CD14-positive monocyte (primary cell): ENCODE measurements around the gene NEK6. TPM values are rescaled to one million over a fixed set of nuclear protein-coding genes. Genes with fewer than 3 reads are reported as not detected.

ENCODE experiments used
- DNase-seq, 3 donors: peaks; one replicate each; pipeline ENCODE4 v3.0.0-alpha.2; 2011 to 2022
- H2AFZ ChIP-seq: 2 replicates; pipeline ENCODE4 v1.6.0; 2012; ENCODE audit warnings: mild to moderate bottlenecking, low read depth, low read length, inconsistent platforms; ENCODE audit not compliant: insufficient read depth, poor library complexity, severe bottlenecking
- H3K27ac ChIP-seq, 2 donors: 1 replicate in 1 of 2; 2 replicates in 1 of 2; pipeline ENCODE4 v1.5.1; 2012 to 2013; ENCODE audit warnings: low read length in 2 of 2, control low read depth in 1 of 2, inconsistent platforms in 1 of 2, low read depth in 1 of 2, mild to moderate bottlenecking in 1 of 2
- H3K27me3 ChIP-seq, 2 donors: one replicate each; pipeline versions ENCODE4 v1.6.0 to v1.6.1; 2011 to 2013; ENCODE audit warnings: low read length in 2 of 2; ENCODE audit not compliant: control insufficient read depth in 2 of 2, insufficient read depth in 2 of 2
- H3K36me3 ChIP-seq, 2 donors: replicated peaks in 1 of 2; 1 replicate in 1 of 2; 2 replicates in 1 of 2; pipeline versions ENCODE4 v1.5.1 to v1.6.1; 2012 to 2013; ENCODE audit warnings: low read length in 2 of 2, control low read depth in 1 of 2, inconsistent platforms in 1 of 2, mild to moderate bottlenecking in 1 of 2; ENCODE audit not compliant: insufficient read depth in 2 of 2, control insufficient read depth in 1 of 2
- H3K4me1 ChIP-seq, 2 donors: 1 replicate in 1 of 2; 2 replicates in 1 of 2; pipeline versions ENCODE4 v1.5.1 to v1.6.1; 2012 to 2013; ENCODE audit warnings: low read length in 2 of 2, control low read depth in 1 of 2, inconsistent platforms in 1 of 2, mild to moderate bottlenecking in 1 of 2, moderate library complexity in 1 of 2; ENCODE audit not compliant: insufficient read depth in 2 of 2, control insufficient read depth in 1 of 2
- H3K4me2 ChIP-seq: replicated peaks from 2 replicates; pipeline ENCODE3; 2012; ENCODE audit warnings: low read length, moderate library complexity, mild to moderate bottlenecking; ENCODE audit not compliant: poor library complexity, severe bottlenecking; ENCODE audit errors: extremely low read depth
- H3K4me3 ChIP-seq, 3 experiments: fragments of 200-600 bp in 1 of 3; sonication (generic) in 1 of 3; replicated peaks in 1 of 3; 1 replicate in 2 of 3; 2 replicates in 1 of 3; pipeline ENCODE4 v1.5.1; 2011 to 2013; ENCODE audit warnings: low read length in 3 of 3, mild to moderate bottlenecking in 3 of 3, control low read depth in 2 of 3, low read depth in 2 of 3, inconsistent platforms in 1 of 3, moderate library complexity in 1 of 3
- H3K79me2 ChIP-seq: 2 replicates; pipeline ENCODE4 v1.6.0; 2012; ENCODE audit warnings: mild to moderate bottlenecking, control low read depth, inconsistent platforms, low read length, moderate library complexity; ENCODE audit not compliant: insufficient read depth
- H3K9ac ChIP-seq: 2 replicates; pipeline ENCODE4 v1.6.0; 2017; ENCODE audit warnings: low read length, mild to moderate bottlenecking; ENCODE audit not compliant: insufficient read depth, poor library complexity, severe bottlenecking
- H3K9me3 ChIP-seq, 2 donors: replicated peaks in 1 of 2; 1 replicate in 1 of 2; 2 replicates in 1 of 2; pipeline versions ENCODE4 v1.5.1 to v1.6.1; 2012 to 2013; ENCODE audit warnings: low read length in 2 of 2, control low read depth in 1 of 2; ENCODE audit not compliant: control insufficient read depth in 1 of 2, insufficient read depth in 1 of 2
- H4K20me1 ChIP-seq: 2 replicates; pipeline ENCODE4 v1.6.0; 2012; ENCODE audit warnings: mild to moderate bottlenecking, low read length, control low read depth, moderate library complexity; ENCODE audit not compliant: insufficient read depth
- H3K27ac Mint-ChIP-seq, 7 donors: one replicate each; pipeline ENCODE4 v1.8.0; 2020; ENCODE audit warnings: mild to moderate bottlenecking in 7 of 7, mixed read lengths in 7 of 7, moderate library complexity in 6 of 7, inconsistent platforms in 2 of 7
- H3K27me3 Mint-ChIP-seq, 3 donors: one replicate each; pipeline ENCODE4 v1.8.0; 2021 to 2022; ENCODE audit warnings: low read depth in 3 of 3, mild to moderate bottlenecking in 3 of 3, mixed read lengths in 3 of 3, moderate library complexity in 3 of 3, inconsistent platforms in 1 of 3
- H3K36me3 Mint-ChIP-seq, 2 donors: one replicate each; pipeline ENCODE4 v1.8.0; 2020; ENCODE audit warnings: mixed read lengths in 2 of 2, inconsistent platforms in 1 of 2, mild to moderate bottlenecking in 1 of 2
- H3K4me1 Mint-ChIP-seq: one replicate; pipeline ENCODE4 v1.8.0; 2020; ENCODE audit warnings: mild to moderate bottlenecking, mixed read lengths
- H3K4me3 Mint-ChIP-seq, 2 donors: one replicate each; pipeline ENCODE4 v1.8.0; 2020; ENCODE audit warnings: mild to moderate bottlenecking in 2 of 2, mixed read lengths in 2 of 2, moderate library complexity in 1 of 2
- H3K9me3 Mint-ChIP-seq, 7 donors: one replicate each; pipeline ENCODE4 v1.8.0; 2020 to 2022; ENCODE audit warnings: mixed read lengths in 7 of 7, mild to moderate bottlenecking in 6 of 7, moderate library complexity in 6 of 7, inconsistent platforms in 2 of 7
- CTCF ChIP-seq: fragments of 200-600 bp; IDR thresholded peaks from one replicate; pipeline ENCODE4 v1.8.0; 2022; ENCODE audit warnings: antibody characterized with exemption, mild to moderate bottlenecking
- WGBS: methylation state at CpG from one replicate; pipeline ENCODE4 v1.1.5; 2013; ENCODE audit warnings: missing lambda C conversion rate; ENCODE audit not compliant: insufficient coverage; 5-methylcytosine and 5-hydroxymethylcytosine counted together
- intact Hi-C, 2 donors: fragments of 100-400 bp; cut with micrococcal nuclease; formaldehyde crosslinking; loops; one replicate each; pipeline versions ENCODE4 v1.15.0 to v1.15.1; 2023
- polyA plus RNA-seq, 3 donors: library from polyadenylated mRNA; depleted of rRNA in 1 of 3; unstranded in 2 of 3; stranded (reverse) in 1 of 3; fragments of 300-500 nt in 2 of 3; fragments of >200 nt in 1 of 3; fragmentation: Illumina TruSeq in 2 of 3; gene quantifications; 1 replicate in 2 of 3; 2 replicates in 1 of 3; pipeline ENCODE4 v1.2.3, GENCODE V29; 2012 to 2021

Gene NEK6
- polyA plus RNA-seq, 3 donors, result 26.1 to 46.0 (median 35.8) TPM

GRCh38 chr9:124392254-124392870, 134.6 kb downstream of the NEK6 start:
- Histone ChIP-seq H3K27ac (peak overlapping the region; percentile 43 to 76), H3K36me3 (peaks cover 0 to 17% of the 10 kb centered on the region in 2 donors), H3K4me3 (peak overlapping the region in 2 of 3 experiments; percentile 2 to 62), H3K4me1 (peaks cover 69 to 83% of the 10 kb centered on the region in 2 donors), H3K9ac (no peak overlapping the region), H2AFZ (peak overlapping the region; percentile 43), H3K79me2 (peaks cover 84% of the 10 kb centered on the region), H3K9me3 (no peaks in the 10 kb centered on the region), H3K4me2 (peak overlapping the region; percentile 68), H3K27me3 (no peaks in the 10 kb centered on the region), H4K20me1 (peaks cover 25% of the 10 kb centered on the region)
- 9% methylated on average over 10 of the region's 12 CpGs for WGBS
- no peaks in the 10 kb centered on the region for H3K27me3 Mint-ChIP-seq
- peak; percentile 80 to 87 (median 86) for DNase-seq
- intact Hi-C loops, result no loop called here
- H3K27ac Mint-ChIP-seq, result peak overlapping the region; percentile 83 to 93 (median 92)
- no peak for TF ChIP-seq CTCF
- H3K36me3 Mint-ChIP-seq, result peaks cover 16% of the 10 kb centered on the region in 2 donors
- no peaks in the 10 kb centered on the region for H3K9me3 Mint-ChIP-seq
- H3K4me3 Mint-ChIP-seq, result peak overlapping the region; percentile 62 to 91
- peaks cover 83% of the 10 kb centered on the region for H3K4me1 Mint-ChIP-seq

- Mint-ChIP-seq H3K4me3 (peak overlapping the region in 1 of 2 donors; percentile 91), H3K27ac (peak overlapping the region; percentile 83 to 93 (median 92)), H3K27me3 (no peaks in the 10 kb centered on the region), H3K4me1 (peaks cover 77% of the 10 kb centered on the region), H3K36me3 (peaks cover 16 to 18% of the 10 kb centered on the region in 2 donors), H3K9me3 (no peaks in the 10 kb centered on the region)
- TF ChIP-seq CTCF, result peak; percentile 29
- Histone ChIP-seq H3K4me2 (peak overlapping the region; percentile 68), H3K4me3 (peak overlapping the region in 1 of 3 experiments; percentile 62), H3K79me2 (peaks cover 79% of the 10 kb centered on the region), H3K4me1 (peaks cover 63 to 77% of the 10 kb centered on the region in 2 donors), H3K9me3 (no peaks in the 10 kb centered on the region), H4K20me1 (peaks cover 21% of the 10 kb centered on the region), H3K9ac (no peak overlapping the region), H3K27ac (peak overlapping the region; percentile 43 to 76), H3K36me3 (peaks cover 0 to 17% of the 10 kb centered on the region in 2 donors), H2AFZ (no peak overlapping the region), H3K27me3 (no peaks in the 10 kb centered on the region)
- WGBS, result 39% methylated on average over 8 of the region's 9 CpGs
- intact Hi-C loops, result no loop called here
- peak; percentile 33 to 85 (median 56) for DNase-seq
Measured at GRCh38 chr9:124392871-124393460, 135.2 kb downstream of the NEK6 start.
